H1 (cell line): ENCODE results near the gene FOXA3. TPM values are rescaled to one million over a fixed set of nuclear protein-coding genes. Genes with fewer than 3 reads are reported as not detected.

Experiments
- ASH2L ChIP-seq: fragments of 200-600, 300-600 bp; sonication (generic); IDR thresholded peaks from one replicate; pipeline ENCODE4 v1.7.1; 2017; ENCODE audit warnings: low read length
- ATF3 ChIP-seq: IDR thresholded peaks from 2 replicates; pipeline ENCODE4 v1.6.1; 2011; ENCODE audit warnings: low read depth, mild to moderate bottlenecking, low read length; ENCODE audit not compliant: insufficient read depth
- CBX8 ChIP-seq: fragments of 300-800, 300-1000 bp; sonication (generic); IDR thresholded peaks from 2 replicates; pipeline ENCODE4 v1.7.1; 2016; ENCODE audit warnings: low read depth, low read length, borderline replicate concordance
- CEBPB ChIP-seq: IDR thresholded peaks from 2 replicates; pipeline ENCODE4 v1.6.1; 2012; ENCODE audit warnings: low read depth, low read length
- CTBP2 ChIP-seq: IDR thresholded peaks from 2 replicates; pipeline ENCODE4 v1.7.0; 2011; ENCODE audit warnings: borderline replicate concordance, mild to moderate bottlenecking, moderate library complexity, mixed read lengths, low read length; ENCODE audit not compliant: insufficient read depth, insufficient read length
- GABPA ChIP-seq: IDR thresholded peaks from 2 replicates; pipeline ENCODE4 v1.6.1; 2011; ENCODE audit warnings: mild to moderate bottlenecking, low read length, moderate library complexity, borderline replicate concordance; ENCODE audit not compliant: insufficient read depth
- GTF2F1 ChIP-seq: IDR thresholded peaks from 2 replicates; pipeline ENCODE4 v1.6.1; 2012; ENCODE audit warnings: low read depth, low read length, improper control_type of control experiment, borderline replicate concordance
- HDAC2 ChIP-seq, 2 experiments: fragments of 300-600 bp in 1 of 2; sonication (generic) in 1 of 2; IDR thresholded peaks; 2 replicates each; pipeline ENCODE4 v1.6.1; 2011 to 2012; ENCODE audit warnings: low read depth in 2 of 2, low read length in 2 of 2, mild to moderate bottlenecking in 2 of 2, moderate library complexity in 2 of 2, borderline replicate concordance in 1 of 2, inconsistent platforms in 1 of 2
- JUN ChIP-seq: IDR thresholded peaks from 2 replicates; pipeline ENCODE4 v1.6.1; 2011; ENCODE audit warnings: low read depth, mild to moderate bottlenecking, improper control_type of control experiment, low read length
- KDM1A ChIP-seq: fragments of 200-600, 300-600 bp; sonication (generic); IDR thresholded peaks from 2 replicates; pipeline ENCODE4 v1.7.1; 2016; ENCODE audit warnings: mild to moderate bottlenecking, low read length, borderline replicate concordance
- KDM4A ChIP-seq: IDR thresholded peaks from one replicate; pipeline ENCODE4 v1.7.1; 2012; ENCODE audit warnings: low read depth, mild to moderate bottlenecking, moderate library complexity, low read length, inconsistent platforms; ENCODE audit not compliant: severe bottlenecking
- KDM5A ChIP-seq: fragments of 200-600 bp; IDR thresholded peaks from 2 replicates; pipeline ENCODE4 v1.7.1; 2012; ENCODE audit warnings: mild to moderate bottlenecking, low read length, inconsistent platforms, mixed read lengths
- MAX ChIP-seq: IDR thresholded peaks from 2 replicates; pipeline ENCODE4 v1.6.1; 2012; ENCODE audit warnings: inconsistent platforms
- NANOG ChIP-seq: IDR thresholded peaks from 2 replicates; pipeline ENCODE4 v1.6.1; 2011; ENCODE audit warnings: low read length, low read depth, mild to moderate bottlenecking, inconsistent platforms; ENCODE audit not compliant: insufficient read depth, poor library complexity, severe bottlenecking
- POLR2A ChIP-seq, 2 experiments: IDR thresholded peaks; 1 replicate in 1 of 2; 2 replicates in 1 of 2; pipeline ENCODE4 v1.6.1; 2011; ENCODE audit warnings: low read depth in 2 of 2, low read length in 2 of 2, mild to moderate bottlenecking in 2 of 2; ENCODE audit errors: control extremely low read depth in 1 of 2
- SIRT6 ChIP-seq: IDR thresholded peaks from one replicate; pipeline ENCODE4 v1.7.1; 2012; ENCODE audit warnings: low read length, inconsistent platforms
- SIX5 ChIP-seq: IDR thresholded peaks from 2 replicates; pipeline ENCODE4 v1.6.1; 2011; ENCODE audit warnings: mild to moderate bottlenecking, low read depth, low read length
- SP1 ChIP-seq: IDR thresholded peaks from 2 replicates; pipeline ENCODE4 v1.6.1; 2011; ENCODE audit warnings: low read depth, low read length
- SP2 ChIP-seq: IDR thresholded peaks from 2 replicates; pipeline ENCODE4 v1.6.1; 2012; ENCODE audit warnings: mild to moderate bottlenecking, low read length, inconsistent platforms
- SUZ12 ChIP-seq: fragments of 200-600 bp; sonication (generic); IDR thresholded peaks from 2 replicates; pipeline ENCODE4 v1.6.1; 2012; ENCODE audit warnings: mild to moderate bottlenecking, inconsistent platforms, low read length, moderate library complexity, mixed read lengths
- TAF1 ChIP-seq: IDR thresholded peaks from 2 replicates; pipeline ENCODE4 v1.6.1; 2011; ENCODE audit warnings: mild to moderate bottlenecking, low read depth, low read length
- TBP ChIP-seq: IDR thresholded peaks from 2 replicates; pipeline ENCODE4 v1.6.1; 2011; ENCODE audit warnings: low read depth, low read length, improper control_type of control experiment
- YY1 ChIP-seq: IDR thresholded peaks from 2 replicates; pipeline ENCODE4 v1.6.1; 2011; ENCODE audit warnings: low read depth, mild to moderate bottlenecking, low read length
- ZNF274 ChIP-seq: IDR thresholded peaks from 2 replicates; pipeline ENCODE4 v1.7.0; 2012; ENCODE audit warnings: low read length, borderline replicate concordance; ENCODE audit errors: extremely low read depth
- polyA plus RNA-seq, 7 experiments: library from polyadenylated mRNA; depleted of rRNA in 3 of 7; stranded (reverse) in 5 of 7; unstranded in 2 of 7; fragments of >200 nt in 5 of 7; fragments of 200-250 nt in 2 of 7; gene quantifications; 1 replicate in 5 of 7; 2 replicates in 1 of 7; 4 replicates in 1 of 7; pipeline versions ENCODE4 v1.2.1 to v1.2.3, GENCODE V29; 2011 to 2013; ENCODE audit warnings: missing spikeins in 2 of 7, mixed read lengths in 2 of 7
- total RNA-seq: library from RNA; stranded (reverse); fragmentation: NEBNext Ultra II Directional; extraction: Animal tissue kit (Norgen Biotek cat#: 25700); gene quantifications from 2 replicates; pipeline ENCODE4 v1.2.1, GENCODE V29; 2021

FOXA3 gene
- total and polyA plus RNA-seq, 2 of the 8 experiments (the other 6 are each of a cell fraction or from before 2014, with no cell fraction given): 20.2 to 49.1 TPM

- TF ChIP-seq KDM1A: peak; percentile 98
- no peak for TF ChIP-seq NANOG
- TF ChIP-seq CTBP2: no peak
- no peak for TF ChIP-seq KDM4A
- TF ChIP-seq CBX8: no peak
- peak; percentile 31; the same call in 1 of the 2 replicates for TF ChIP-seq YY1
- TF ChIP-seq TBP: peak; percentile 21; the same call in 1 of the 2 replicates
- TF ChIP-seq CEBPB: 0 out of 2 replicates have a peak, but pooled peaks have one; percentile 28
- TF ChIP-seq KDM5A: no peak
- TF ChIP-seq TAF1: peak; percentile 67
- TF ChIP-seq SIX5: peak; percentile 70
- TF ChIP-seq SUZ12: no peak
- TF ChIP-seq SIRT6: no peak
- peak; percentile 60 for TF ChIP-seq ASH2L
- TF ChIP-seq ZNF274: no peak
- TF ChIP-seq POLR2A (IDR thresholded peaks at IDR 0.05; ENCODE audit: control extremely low read depth in 1 of 2, low read depth in 2 of 2, low read length in 2 of 2): peak; percentile 68 to 70; a peak in 2 of 3 replicates
- TF ChIP-seq GABPA: peak; percentile 84; the same call in 1 of the 2 replicates
- TF ChIP-seq GTF2F1: no peak
- 0 out of 2 replicates have a peak, but pooled peaks have one; percentile 40 for TF ChIP-seq MAX
- TF ChIP-seq SP2: no peak
- no peak for TF ChIP-seq ATF3
- 0 out of 2 replicates have a peak, but pooled peaks have one; percentile 37 for TF ChIP-seq SP1
- no peak for TF ChIP-seq JUN
- TF ChIP-seq HDAC2 (IDR thresholded peaks at IDR 0.05; ENCODE audit: borderline replicate concordance in 1 of 2, low read depth in 2 of 2, low read length in 2 of 2): peak in 1 of 2 experiments; percentile 70; a peak in 1 of 4 replicates
Observed at GRCh38 chr19:45886427-45887199, 22.5 kb downstream of the FOXA3 start (continued).
